NCI-H2227 (cell line): ENCODE data around the gene EML6.

ENCODE experiments used
- DNase-seq: peaks from one replicate; lab custom pipeline; 2025; ENCODE audit not compliant: unreplicated experiment; lab: John Stamatoyannopoulos, UW

Gene EML6

DNA sequence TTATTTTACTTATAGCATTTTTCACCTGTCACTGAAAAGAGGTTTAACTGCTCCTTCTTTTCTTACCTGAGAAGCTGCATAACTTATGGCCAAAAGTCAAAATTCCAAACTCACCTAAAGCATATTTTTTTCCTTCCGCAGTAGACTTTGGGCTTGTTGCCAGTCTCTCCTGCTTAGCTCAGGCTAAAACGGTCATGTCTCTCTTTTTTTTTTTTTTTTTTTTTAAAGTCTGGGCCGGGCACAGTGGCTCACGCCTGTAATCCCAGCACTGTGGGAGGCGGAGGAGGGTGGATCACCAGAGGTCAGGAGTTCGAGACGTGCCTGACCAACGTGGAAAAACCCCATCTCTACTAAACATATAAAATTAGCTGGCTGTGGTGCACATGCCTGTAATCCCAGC is 213.3 kb downstream of the EML6 start:
- no peak for DNase-seq

DNA sequence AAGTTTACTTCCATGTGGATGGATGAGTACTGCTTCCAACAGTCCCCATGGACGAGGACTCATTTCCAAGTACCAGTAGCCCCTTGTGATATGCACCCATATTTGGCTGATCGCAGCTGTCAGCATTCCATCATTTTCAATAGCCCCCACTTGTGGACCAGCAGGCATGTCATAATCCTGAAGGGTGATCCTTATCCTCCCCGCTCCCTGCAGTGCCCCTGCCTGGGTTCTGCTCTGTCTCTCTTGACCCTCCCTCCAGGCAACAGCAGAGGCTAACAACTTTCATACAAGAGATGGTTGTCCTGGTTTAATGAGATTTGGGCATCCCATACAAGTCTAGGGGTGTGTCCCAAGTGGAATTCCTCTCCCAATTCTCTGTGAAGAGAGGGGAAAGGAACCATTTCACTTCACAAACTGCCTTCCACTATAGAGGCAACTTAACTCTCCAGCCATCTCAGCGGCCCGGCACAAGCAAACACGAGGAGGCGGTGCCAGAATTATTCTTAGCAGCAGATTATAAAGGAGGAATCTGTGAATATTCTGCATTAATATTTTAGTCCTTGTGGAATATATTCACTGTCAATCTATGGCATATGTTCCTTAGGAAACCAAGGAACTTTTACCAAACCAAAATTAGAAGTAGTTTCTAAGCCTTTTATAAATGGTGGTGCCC is 216.1 kb downstream of the EML6 start:
- DNase-seq, result no peak

DNA sequence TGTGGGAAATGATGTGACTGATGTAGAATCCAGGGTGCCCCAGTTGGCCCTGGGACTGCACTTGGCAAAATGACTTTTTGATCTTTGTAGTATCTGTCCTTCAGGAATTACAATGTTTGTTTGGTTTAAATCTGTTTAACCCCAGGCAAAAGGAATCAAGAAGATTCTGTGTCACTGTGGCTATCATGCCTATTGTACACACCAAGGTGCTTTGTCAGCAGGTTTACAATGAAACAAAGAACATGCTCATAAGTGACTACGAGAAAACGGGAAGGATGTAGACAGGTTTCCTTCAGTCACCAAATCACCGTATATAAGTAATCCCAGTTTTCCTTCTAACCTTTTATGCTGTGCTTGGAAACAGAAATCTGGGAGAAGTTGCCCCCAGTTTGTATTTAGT is 217.3 kb downstream of the EML6 start:
- DNase-seq, result no peak

DNA sequence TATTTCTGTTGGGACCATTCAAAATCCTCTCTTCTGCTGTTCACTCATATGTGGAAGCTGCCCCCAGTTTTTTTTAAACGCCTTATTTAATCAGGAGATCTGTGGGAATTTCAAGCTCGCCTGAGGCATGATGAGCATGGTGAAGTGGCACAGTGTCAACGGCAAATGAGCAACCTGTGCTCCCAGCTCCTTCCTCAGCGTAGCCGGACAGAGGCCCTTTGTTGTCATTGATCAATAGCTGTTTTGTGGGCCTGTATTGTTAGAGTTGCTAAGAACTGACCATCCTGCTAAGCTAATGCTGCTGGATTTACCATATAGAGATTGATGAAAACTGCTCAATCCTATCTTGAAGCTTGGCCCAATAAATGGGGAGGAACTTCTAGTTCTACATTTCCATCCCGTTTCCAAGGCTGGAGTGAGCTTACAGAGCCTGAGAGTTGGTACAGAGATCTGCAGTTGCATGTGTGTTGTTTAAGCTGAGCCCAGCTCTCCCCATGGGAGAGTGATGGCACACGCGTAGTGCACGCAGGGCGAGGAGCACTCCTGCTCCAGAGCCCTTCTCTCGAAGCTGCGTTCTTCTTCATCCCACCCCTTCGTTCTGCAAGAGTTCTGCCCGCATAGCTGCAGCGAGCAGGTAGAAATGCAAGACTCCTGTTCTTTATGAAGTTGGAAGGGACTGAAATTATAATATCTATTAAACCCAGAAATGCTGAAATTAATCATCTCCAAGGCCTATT is 218.0 kb downstream of the EML6 start:
- no peak for DNase-seq

DNA sequence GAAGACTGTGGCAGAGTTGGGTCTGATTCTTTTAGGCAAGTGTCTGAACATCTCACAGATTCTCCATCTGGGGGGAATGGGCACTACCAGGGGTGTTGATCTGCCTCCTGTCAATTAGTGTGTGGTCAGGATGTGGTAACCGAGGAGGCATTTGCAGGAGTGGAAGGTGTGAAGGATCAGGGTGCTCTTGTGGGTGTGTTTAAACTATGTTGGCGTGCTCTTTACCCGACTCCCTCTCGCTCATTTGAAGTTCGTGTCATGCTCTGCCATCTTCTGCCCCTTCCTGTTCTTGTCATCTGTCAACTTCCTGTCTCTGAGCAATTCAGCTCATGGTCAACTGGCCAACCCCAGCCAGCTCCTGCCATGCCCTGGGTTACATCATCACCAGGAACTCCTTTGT is 218.9 kb downstream of the EML6 start:
- DNase-seq, result no peak

DNA sequence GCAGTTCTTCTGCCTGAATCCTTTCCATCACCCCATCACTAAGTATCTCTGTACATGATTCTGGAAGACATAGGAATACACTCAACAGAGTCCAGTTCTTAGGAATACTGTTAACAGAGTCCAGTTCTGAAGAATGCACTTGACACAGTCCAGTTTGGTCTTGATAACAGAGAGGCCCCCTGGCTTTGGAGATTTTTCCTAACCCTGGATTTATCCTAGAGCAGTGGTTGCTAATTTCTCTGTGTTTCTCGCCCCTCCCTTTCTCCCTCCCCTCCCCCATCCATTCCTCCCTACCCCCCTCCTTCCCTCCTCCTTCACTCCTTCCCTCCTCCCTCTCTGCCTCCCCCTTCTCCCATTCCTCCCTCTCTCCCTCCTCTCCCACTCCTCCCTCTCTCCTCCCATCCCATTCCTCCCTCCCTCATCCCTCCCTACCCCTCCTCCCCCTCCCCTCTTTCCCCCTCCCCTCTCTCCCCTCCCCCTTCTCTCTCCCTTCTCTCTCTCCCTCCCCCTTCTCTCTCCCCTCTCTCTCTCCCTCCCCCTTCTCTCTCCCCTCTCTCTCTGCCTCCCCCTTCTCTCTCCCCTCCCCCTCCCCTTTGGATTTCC is 221.4 kb downstream of the EML6 start:
- DNase-seq, result no peak

DNA sequence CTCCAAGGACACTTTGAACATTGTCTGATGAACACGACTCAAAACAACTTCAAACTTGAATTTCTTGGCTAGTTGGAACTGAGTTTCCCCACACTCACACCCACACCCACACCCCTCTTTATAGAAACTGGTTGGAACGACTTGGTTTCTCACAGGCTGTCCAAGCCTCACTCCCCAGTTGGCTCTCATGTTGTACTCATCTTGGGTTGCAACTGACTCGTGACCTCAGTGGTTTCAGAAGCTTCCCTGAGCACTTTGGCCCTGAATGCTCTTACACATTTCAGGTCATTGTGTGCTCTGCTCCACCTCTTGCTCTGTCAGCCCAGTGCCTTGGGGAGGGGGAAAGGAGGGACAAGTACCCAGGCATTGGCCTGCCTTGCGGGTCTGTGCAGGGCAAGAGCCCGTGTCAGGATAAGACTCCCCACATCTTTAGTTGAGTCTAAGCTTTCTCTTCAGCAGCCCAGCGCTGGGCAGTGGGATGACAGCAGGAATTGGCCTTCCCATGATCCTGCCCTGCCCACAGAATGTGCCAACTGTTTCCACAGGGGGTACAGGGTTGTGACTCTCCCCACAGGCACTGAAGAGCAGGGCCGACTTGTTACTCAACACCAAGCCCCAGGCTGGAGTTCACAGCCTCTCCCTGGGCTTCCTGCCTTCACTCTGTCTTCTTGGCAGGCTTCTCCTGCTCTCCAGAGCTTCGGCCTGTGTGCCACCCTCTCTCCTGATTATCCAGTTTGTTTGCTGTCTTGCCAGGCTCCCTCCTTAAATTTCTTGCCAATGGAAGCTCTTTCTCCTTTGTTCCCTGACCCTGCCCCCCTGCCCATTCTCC is 222.1 kb downstream of the EML6 start:
- no peak for DNase-seq

DNA sequence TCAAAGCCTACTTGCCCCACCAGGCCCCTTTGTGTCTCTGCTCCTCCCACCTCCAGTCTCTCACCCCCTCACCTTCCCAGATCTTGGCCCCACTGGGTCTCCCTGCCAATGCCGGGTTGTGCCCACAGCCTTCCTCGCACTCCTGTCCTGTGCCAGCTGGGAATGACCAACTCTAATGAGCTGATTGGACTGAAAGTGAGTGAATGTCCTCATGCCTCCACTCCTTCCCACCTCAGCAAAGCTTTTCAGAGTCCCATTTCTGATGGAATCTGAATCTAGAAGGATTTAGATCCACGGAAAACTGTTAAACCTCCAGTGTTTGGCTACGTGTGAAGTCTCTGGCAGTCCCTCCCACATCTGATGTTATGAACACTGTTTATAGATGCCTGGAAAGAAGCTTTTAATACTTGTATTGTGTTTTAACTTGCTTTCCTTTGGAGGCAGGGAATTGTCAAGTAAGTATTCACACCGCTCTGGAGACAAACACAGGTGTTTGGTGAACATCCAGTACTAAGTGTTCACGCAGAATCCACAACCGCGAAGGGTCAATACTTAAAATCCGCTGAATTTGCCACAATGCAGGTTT is 222.9 kb downstream of the EML6 start:
- no peak for DNase-seq

DNA sequence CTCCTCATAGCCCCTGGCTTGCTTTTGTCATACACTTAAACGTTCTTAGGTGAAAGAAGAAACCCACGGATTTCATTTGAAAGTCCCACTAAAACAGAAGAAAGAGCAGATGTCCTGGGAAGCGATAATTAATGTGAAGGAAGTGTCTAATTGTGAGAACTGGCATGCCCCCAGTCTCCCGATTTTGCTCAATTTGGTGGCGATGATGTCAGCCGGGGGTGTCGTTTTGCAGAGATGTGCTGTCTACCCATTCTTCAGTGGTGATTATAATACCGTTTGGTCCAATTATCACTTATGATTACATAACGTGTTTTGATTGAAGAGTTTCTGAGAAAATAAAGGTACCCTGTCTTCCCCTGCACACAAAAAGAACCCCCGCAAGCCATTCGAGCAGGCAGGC is 223.7 kb downstream of the EML6 start:
- DNase-seq, result no peak

DNA sequence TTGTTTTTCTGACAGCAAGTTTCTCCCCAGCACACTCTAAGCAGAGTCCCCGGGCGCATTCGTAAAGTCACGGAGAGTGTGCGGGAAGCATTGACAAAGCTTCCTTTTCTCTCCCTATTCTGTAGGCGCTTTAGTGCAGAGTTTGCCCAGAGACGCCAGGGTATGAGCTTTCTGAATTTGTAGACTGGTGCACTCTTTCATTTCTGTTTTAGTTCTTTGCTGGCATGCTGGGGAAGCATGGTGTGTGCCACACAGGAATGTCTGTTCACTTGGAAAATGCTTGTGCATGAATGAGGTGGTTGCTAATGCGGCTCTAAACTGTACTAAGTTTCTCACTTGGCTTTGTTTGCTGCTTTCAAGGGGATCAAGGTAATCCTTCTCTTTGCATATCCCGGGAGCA is 224.2 kb downstream of the EML6 start:
- DNase-seq, result no peak

DNA sequence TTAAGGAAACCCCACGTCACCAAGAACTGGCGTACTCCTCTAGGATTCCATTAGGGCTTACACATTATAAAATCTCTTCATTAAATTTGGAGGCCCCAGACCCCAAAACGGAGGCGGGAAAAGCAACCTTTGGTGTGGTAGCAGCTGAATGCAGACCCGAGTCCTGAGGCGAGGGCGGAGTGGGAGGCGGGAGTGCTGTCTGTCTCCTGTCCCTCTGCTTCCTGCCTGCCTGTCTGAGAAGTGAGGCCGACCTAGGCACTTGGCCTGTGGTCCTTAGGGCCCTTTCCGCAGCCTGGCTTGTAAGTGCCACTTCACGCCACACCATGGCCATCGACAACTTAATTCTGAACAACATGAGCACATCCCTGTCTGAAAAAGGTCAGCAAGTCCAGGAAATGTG is 224.7 kb downstream of the EML6 start:
- no peak for DNase-seq

DNA sequence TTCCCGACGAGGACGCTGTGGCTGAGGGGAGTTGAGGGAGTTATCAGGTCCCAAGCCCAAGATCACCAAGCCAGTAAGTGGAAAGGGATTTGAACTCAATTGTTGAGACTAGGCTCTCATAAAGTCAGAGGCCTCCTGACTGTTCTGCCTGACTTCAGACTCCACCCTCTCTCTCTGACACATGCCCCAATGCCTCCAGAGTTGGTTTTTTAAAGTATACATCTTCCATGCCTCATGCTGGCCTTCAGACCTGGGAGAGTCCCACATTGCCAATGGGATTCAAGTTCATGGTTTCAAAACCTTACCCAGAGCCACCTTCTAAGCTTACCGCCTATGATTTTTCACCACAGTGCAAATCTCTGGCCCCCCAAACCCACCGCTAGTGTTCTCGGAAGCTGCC is 226.0 kb downstream of the EML6 start:
- no peak for DNase-seq

DNA sequence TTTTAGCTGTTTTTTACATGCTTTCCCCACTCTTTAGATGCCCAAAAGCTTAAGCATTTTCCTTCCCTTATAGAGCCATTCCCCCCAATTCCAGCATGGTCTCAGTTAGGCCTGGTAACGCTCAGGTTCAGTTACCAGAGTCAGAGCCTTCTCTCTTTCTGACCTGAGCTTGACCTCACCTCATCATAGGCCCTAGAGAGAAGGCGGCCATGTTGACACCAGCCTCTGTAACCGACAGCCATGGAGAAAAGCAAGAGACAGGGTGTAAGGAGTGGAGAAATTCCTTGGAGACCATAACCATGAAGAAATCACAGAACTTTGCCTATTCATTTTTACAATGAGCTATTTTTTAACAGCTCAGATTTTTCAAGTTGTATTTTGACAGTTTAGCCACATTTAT is 227.3 kb downstream of the EML6 start:
- DNase-seq, result no peak

DNA sequence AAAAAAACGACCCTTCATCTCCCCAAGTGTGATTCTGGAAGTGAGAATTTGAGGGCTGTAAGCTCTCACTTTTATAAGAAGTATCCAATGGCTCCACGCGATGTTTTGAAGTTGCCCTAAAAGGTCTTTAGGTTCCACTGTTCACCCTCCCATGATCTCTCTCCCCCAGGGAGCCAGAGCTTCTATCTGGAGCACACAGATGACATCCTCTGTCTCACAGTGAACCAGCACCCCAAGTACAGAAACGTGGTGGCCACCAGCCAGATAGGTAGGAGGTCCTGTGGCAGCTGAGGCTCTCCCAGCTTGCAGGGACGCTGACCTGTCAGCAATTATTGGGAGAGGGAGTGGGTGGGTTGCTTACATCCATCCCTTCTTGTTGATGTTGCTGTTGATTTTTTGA is 229.0 kb downstream of the EML6 start:
- DNase-seq, result no peak

DNA sequence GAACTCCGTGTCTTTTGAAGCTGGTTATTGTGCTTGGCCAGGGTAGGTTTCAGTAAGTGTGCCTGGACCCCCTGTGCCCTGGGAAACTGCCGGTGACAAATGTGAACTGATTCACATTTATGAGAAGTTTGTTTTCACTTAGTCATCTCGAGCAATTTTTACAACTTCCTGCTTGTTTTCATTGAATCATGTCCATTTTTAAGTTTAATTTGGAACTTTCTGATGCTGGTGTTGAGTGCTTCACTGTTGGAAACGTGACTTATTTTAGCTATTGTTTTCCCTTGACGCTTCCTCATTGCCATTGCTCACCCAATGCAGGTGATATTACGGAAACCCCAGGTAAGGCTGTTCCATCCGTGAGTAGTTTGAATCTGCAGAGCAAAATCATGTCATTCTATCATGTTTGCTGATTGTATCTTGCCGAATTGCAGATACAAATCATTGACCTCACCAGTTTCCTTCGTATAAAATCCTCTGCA is 229.6 kb downstream of the EML6 start:
- DNase-seq, result no peak

DNA sequence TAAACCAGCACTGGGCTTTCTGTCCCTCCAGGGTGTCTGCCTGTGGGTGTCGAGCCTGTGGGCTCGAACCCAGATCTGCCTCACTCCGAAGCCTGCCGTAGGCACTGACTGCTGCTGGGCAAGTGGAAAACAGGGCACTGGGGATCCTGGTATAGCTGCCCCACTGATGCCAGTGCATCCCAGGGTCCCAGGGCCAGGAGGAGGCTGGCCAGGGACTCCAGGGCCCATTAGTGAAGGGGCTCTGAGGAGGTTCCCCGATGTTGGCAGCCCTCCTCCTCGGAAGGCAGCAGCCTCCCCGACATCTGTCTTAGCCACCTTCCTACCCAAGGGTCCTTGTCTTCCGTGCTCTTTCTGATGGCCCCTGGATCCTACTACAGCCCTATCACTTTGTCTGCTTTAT is 230.7 kb downstream of the EML6 start:
- DNase-seq, result no peak

DNA sequence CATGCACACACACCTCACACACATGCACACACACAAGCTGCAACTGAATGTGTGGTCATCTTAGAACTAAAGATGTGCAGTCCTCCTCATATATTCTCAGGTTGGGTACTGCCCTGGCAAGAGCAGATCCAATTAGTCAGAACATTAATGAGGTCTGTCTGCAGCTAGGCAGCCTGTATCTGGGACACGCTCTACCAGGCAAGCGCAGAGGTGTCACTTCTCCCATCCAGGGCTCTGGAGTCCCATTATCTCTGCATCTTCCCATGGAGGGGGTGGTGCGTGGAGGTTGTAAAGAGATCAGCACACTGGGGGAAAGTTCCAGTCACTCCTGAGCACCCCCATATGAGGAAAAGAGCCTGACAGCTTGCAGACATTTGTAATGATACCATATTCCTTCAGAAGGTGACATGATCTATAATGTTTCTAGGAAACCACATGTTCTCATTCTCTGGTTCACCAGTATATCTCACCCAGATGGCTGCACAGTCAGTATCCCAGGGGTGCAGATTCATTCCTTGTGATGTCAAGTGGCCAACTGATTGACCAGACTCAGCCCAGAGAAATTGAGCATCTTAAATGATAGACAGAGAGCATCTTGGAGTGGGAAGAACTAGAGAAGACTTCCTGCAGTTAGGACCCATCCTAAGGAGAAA is 231.4 kb downstream of the EML6 start:
- DNase-seq, result no peak

DNA sequence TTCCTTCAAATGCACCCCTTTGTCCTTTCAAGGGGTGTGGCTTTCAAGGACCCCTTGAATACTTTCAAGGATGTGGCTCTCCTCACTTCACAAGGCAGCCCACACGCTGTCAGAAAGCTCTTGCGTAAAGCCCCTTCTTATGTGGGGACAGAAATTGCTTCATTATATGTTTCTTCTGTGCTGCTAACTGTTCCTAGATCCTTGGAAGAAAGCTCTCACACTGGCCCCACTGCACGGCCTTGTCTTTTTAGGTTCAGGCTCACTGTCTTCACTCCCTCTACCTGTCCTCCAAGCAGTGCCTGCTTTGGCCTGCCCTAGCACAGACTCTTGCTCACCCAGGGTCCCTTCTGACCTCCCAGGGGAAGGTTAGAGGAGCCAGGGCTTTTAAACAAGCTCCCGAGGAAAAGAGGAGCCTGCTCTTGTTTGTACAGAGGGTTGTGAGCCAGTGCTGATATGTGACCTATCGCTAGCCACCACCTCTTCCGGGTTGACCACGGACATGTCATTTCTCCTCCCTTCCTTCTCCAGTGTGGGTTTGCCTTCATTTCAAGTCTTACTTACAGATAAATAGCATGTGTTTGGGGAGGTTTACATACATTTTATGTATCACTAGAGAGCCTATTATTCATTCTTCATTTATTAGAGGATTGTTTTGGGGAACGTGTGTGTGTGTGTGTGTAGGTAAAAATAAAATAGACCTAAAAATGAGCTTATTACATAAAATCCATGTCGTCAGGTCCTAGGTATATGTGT is 232.1 kb downstream of the EML6 start:
- DNase-seq, result no peak

DNA sequence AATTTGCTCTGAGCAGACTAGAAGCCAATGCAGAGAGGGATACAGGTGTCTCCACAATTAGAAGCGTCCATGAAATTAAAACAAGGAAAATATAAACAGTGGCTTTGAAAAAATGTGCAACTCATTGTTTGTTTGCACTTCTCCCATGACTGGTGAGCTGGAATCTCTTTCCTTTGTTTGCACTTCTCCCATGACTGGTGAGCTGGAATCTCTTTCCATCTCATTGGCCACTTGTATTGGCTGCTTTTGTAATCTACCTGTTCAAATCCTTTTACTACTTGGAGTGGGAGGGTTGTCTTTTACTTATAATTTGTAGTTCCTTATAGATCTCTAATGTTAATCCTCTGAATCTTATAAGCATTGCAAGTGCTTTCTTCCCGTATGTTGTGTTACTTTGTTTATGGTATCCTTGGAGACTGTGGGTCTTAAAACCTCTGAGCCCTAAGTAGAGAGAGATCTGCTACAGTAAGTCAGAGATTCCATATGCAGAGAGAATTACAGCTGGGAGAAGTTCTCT is 232.7 kb downstream of the EML6 start:
- no peak for DNase-seq
